NCI-H446 treated with DMSO at 0.1 percent for 48 hours (cell line): ENCODE data around the gene TSGA10.
"Not testable (repeated sequence)": the region's sequence is repeated elsewhere in the genome, so short reads cannot be mapped to it uniquely, and the experiment has no call there.

Experiments
- DNase-seq: peaks from one replicate; lab custom pipeline; 2025; lab: John Stamatoyannopoulos, UW

The TSGA10 gene

GRCh38 chr2:99067871-99068625 is 86.7 kb downstream of the TSGA10 start:
- DNase-seq: no peak

GRCh38 chr2:99066075-99066958 is 88.4 kb downstream of the TSGA10 start:
- no peak for DNase-seq

GRCh38 chr2:99049187-99049586 is 105.6 kb downstream of the TSGA10 start:
- not testable (repeated sequence) for DNase-seq

GRCh38 chr2:99040736-99041300 is 113.9 kb downstream of the TSGA10 start:
- DNase-seq: not testable (repeated sequence)

- no peak for DNase-seq
Measured at GRCh38 chr2:99035920-99036319, 118.8 kb downstream of the TSGA10 start.

GRCh38 chr2:99032786-99033185 is 122.0 kb downstream of the TSGA10 start:
- no peak for DNase-seq

- DNase-seq: no peak
Measured at GRCh38 chr2:99032001-99032400, 122.7 kb downstream of the TSGA10 start.

- DNase-seq: no peak
Measured at GRCh38 chr2:99031481-99031880, 123.3 kb downstream of the TSGA10 start.

- DNase-seq: no peak
Measured at GRCh38 chr2:99028558-99028957, 126.2 kb downstream of the TSGA10 start.

- no peak for DNase-seq
Measured at GRCh38 chr2:99027856-99028255, 126.9 kb downstream of the TSGA10 start.

GRCh38 chr2:99000708-99001107 is 154.0 kb downstream of the TSGA10 start:
- no peak for DNase-seq

- DNase-seq: not testable (repeated sequence)
Measured at GRCh38 chr2:98988695-98989094, 166.0 kb downstream of the TSGA10 start.

- no peak for DNase-seq
Measured at GRCh38 chr2:98985905-98986666, 168.7 kb downstream of the TSGA10 start.

- DNase-seq: no peak
Measured at GRCh38 chr2:98975611-98976010, 179.1 kb downstream of the TSGA10 start.

- no peak for DNase-seq
Measured at GRCh38 chr2:98972582-98973167, 182.1 kb downstream of the TSGA10 start.

GRCh38 chr2:98959810-98960507 is 194.8 kb downstream of the TSGA10 start:
- no peak for DNase-seq

- DNase-seq: no peak
Measured at GRCh38 chr2:98952966-98953365, 201.8 kb downstream of the TSGA10 start.

- no peak for DNase-seq
Measured at GRCh38 chr2:98948956-98949739, 205.6 kb downstream of the TSGA10 start.

- DNase-seq: no peak
Measured at GRCh38 chr2:98947554-98947953, 207.2 kb downstream of the TSGA10 start.
